ENCODE data around the gene TRIM29.
A peak's percentile ranks its signal among the peaks of the same experiment; 100 is the strongest.

TRIM29 gene

DNA sequence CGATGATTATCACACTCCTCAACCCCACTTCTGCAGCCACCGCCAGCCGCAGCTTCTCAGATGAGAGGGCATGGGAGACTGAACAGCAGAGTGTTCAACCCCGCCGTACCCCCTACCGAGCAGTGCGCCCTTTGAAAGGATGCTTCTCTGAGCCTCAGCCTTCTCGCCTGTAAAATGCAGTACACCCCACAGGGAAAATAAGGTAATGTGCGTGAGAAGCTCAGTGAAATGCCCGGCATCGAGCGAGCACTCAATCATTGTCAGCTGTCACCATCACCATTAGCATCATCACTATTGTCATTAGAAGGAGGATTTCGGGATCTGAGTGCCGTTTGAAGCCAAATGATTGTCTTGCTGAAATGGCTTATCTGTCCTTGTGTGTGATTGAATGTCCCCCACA lies 13.6 kb downstream of the TRIM29 start:
- Mint-ChIP-seq H3K27ac (no peak overlapping the region), H3K36me3 (ENCODE audit: low read depth) (no peaks in the 10 kb centered on the region), H3K27me3 (peaks cover 5% of the 10 kb centered on the region), H3K9me3 (no peaks in the 10 kb centered on the region), H3K4me3 (no peak overlapping the region), H3K4me1 (no peaks in the 10 kb centered on the region)
- DNase-seq: no peak
- no peak for ATAC-seq

DNA sequence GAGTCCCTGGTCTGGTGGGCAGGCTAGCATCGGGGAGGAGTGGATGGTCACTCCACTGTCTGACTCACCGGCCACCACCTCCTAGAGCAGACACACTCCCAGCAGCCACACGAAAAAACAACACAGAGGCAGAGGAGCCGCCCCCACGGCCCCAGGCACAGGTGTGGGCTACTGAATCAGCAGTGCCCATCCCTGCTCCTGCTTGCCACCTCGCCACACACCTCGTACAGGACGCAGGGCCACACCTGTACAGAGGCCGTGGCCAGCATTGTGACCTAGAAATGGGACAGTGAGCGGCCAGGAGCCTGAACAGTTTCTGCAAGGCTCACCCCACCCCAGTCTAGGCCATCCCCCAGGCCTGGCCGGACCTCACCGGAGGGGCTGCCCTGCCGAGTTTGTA lies 14.0 kb downstream of the TRIM29 start:
- no peaks in the 10 kb centered on the region for H3K4me1 Mint-ChIP-seq
- H3K27me3 Mint-ChIP-seq: peaks cover 5% of the 10 kb centered on the region
- DNase-seq (no peak), ATAC-seq (no peak)
- no peak overlapping the region for H3K27ac Mint-ChIP-seq
- H3K4me3 Mint-ChIP-seq: no peak overlapping the region
- H3K9me3 Mint-ChIP-seq: no peaks in the 10 kb centered on the region
- no peaks in the 10 kb centered on the region for H3K36me3 Mint-ChIP-seq (ENCODE audit: low read depth)

DNA sequence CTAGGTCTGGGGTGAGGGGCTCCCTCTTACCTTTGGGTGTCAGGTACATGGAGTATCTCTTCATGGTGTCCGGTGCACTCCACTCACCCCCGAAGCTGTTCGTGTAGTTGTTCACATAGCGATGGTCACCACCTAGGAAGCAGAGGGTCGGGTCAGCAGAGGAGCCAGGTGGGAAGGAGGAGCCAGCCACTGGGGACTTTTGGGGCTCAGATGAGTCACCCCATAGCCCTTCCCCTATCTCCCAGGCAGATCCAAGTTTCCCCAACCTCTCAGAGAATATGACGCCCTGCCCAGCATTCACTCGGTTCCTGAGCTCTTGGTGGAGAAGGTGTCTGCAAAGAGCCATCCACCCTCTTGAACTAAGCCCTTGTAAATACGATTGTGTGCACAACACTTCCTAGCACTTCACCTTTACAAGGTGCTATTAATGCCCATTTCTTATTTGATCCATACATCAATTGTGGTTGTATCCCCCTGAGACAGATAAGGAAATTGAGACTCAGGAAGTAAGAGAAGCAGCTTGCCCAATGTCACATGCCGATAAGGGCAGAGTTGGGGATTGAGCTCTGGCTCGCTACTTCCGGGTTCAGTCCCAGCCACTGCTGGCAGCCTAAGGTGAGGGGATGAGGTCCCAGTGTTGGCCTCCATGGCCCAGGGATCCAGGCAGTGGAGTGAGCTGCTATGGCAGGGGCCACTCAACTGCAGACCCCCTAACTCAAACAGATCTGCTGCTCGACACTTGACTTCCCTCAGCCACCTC lies 14.8 kb downstream of the TRIM29 start:
- Mint-ChIP-seq H3K27ac (no peak overlapping the region), H3K36me3 (ENCODE audit: low read depth) (no peaks in the 10 kb centered on the region), H3K27me3 (peaks cover 5% of the 10 kb centered on the region), H3K4me3 (no peak overlapping the region), H3K4me1 (no peaks in the 10 kb centered on the region), H3K9me3 (no peaks in the 10 kb centered on the region)
- ATAC-seq (no peak), DNase-seq (no peak)

DNA sequence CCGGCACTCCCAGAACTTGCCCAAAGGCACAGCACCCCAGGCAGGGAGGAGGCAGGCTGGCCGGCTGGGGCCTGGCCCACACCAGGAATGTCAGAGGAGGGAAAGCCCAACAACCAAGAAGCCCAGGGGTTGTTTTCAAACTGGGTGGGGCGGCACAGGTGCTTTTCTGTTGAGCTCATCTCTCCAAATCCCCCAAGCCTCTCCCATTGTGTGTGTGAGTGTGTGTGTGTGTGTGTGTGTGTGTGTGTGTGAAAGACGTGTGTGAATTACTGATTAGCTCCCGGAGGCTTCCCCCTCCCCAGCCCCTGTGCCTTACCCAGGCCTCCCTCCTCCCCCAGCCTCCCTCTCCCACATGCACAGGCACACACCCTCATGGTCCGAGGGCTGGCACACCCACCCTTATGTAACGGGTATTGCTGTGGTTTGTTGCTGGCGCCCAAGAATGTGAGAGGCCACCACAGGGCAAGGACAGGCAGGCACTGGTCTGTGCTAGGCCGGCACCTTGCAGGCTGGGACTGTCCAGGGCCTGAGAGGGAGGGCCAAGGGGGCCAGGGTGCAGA lies 15.9 kb downstream of the TRIM29 start:
- DNase-seq (no peak), ATAC-seq (no peak)
- no peak overlapping the region for H3K27ac Mint-ChIP-seq
- H3K36me3 Mint-ChIP-seq (ENCODE audit: low read depth): no peaks in the 10 kb centered on the region
- H3K9me3 Mint-ChIP-seq: no peaks in the 10 kb centered on the region
- no peaks in the 10 kb centered on the region for H3K4me1 Mint-ChIP-seq
- no peak overlapping the region for H3K4me3 Mint-ChIP-seq
- peaks cover 1% of the 10 kb centered on the region for H3K27me3 Mint-ChIP-seq

DNA sequence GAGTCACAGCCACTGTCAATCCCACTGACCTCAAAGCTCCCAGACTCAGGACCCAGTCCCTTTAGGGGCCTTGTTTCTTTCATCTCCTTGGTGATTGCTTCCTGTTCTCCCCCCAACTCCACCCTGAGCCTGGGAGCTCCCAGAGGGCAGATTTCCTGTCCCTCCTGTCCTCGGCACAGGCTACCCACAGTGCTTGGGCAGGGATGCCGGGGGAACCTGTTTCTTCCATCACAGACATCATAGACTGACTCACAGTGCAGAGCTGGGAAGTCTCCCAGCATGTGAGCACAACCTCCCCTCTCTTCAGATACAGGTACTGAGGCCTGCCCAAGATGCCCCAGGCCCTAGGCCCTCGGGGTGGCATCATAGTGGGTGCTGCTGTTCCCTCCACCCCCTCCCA lies 16.6 kb downstream of the TRIM29 start:
- H3K4me1 Mint-ChIP-seq: no peaks in the 10 kb centered on the region
- no peaks in the 10 kb centered on the region for H3K9me3 Mint-ChIP-seq
- DNase-seq (no peak), ATAC-seq (no peak)
- no peak overlapping the region for H3K27ac Mint-ChIP-seq
- no peak overlapping the region for H3K4me3 Mint-ChIP-seq
- no peaks in the 10 kb centered on the region for H3K36me3 Mint-ChIP-seq (ENCODE audit: low read depth)
- H3K27me3 Mint-ChIP-seq: peaks cover 1% of the 10 kb centered on the region

DNA sequence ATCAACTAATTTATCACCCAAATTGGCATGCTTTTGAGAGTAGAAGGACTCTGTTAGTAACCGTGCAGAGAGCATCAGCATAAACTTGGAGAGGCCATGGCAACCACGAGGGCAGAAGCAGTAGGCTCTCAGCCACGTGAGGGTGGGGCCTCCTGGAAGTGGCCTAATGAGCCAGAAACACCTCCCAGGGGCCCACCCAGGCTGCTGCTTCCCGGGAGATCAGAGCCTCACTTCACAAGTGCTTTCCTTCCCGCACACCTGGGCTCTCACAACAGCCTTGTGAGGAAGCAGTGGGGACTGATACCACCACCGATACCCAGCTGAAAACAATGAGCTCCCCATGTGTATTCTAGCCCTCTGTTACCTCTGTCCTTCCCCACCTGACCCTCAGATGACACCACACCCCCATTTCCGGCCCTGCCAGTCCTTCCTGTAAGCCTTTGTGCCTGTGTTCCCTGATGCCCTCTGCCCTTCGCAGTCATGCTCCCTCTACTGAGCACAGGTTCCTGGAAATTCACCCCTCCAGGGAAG lies 17.0 kb downstream of the TRIM29 start:
- Mint-ChIP-seq H3K27me3 (peaks cover 1% of the 10 kb centered on the region), H3K36me3 (ENCODE audit: low read depth) (no peaks in the 10 kb centered on the region), H3K27ac (no peak overlapping the region), H3K4me1 (no peaks in the 10 kb centered on the region), H3K4me3 (no peak overlapping the region), H3K9me3 (no peaks in the 10 kb centered on the region)
- DNase-seq (no peak), ATAC-seq (no peak)

DNA sequence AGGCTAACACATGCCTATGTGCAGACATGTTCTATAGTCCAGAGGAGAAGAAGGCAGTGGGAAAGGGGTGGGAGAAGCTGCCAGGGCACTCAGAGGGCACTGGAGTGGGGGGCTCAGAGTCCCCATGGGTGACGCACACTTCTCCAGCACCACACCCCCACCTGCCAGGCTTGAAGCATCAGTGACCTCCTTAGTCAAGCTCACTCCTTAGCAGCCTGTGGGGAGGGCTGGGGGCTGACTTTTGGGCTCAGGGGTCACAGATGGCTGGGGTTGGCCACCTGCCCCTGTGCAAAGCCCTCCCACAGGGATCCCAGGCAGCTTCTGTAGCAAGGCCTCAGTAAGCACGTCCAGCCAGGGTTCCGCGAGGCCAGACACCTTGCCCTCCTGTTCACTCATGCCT lies 18.8 kb downstream of the TRIM29 start:
- no peak for ATAC-seq
- Mint-ChIP-seq H3K27ac (no peak overlapping the region), H3K9me3 (no peaks in the 10 kb centered on the region), H3K4me3 (no peak overlapping the region), H3K36me3 (ENCODE audit: low read depth) (no peaks in the 10 kb centered on the region), H3K27me3 (peaks cover 1% of the 10 kb centered on the region), H3K4me1 (no peaks in the 10 kb centered on the region)
- no peak for DNase-seq

DNA sequence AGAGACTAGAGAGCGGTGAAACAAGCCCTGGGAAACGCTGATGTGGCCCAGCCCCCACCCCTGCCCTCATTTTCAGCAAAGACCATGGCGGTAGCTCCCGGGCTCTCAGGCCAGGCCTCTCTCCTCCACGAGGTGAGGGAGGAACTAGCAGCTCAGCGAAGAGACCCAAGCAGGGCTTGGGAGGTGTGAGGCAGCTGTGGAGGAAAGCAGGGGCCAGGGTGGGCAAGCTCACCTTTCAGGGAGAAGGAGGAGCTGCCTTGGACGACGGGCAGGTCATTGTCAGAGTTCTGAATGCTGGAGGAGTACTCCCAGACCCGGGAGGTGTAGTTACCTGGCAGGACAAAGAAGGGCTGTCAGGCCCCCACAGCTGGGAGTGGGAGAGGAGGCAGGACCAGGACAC lies 19.9 kb downstream of the TRIM29 start:
- H3K27me3 Mint-ChIP-seq: peaks cover 3% of the 10 kb centered on the region
- ATAC-seq (no peak), DNase-seq (no peak)
- H3K36me3 Mint-ChIP-seq (ENCODE audit: low read depth): no peaks in the 10 kb centered on the region
- no peak overlapping the region for H3K27ac Mint-ChIP-seq
- no peak overlapping the region for H3K4me3 Mint-ChIP-seq
- H3K4me1 Mint-ChIP-seq: no peaks in the 10 kb centered on the region
- H3K9me3 Mint-ChIP-seq: no peaks in the 10 kb centered on the region

DNA sequence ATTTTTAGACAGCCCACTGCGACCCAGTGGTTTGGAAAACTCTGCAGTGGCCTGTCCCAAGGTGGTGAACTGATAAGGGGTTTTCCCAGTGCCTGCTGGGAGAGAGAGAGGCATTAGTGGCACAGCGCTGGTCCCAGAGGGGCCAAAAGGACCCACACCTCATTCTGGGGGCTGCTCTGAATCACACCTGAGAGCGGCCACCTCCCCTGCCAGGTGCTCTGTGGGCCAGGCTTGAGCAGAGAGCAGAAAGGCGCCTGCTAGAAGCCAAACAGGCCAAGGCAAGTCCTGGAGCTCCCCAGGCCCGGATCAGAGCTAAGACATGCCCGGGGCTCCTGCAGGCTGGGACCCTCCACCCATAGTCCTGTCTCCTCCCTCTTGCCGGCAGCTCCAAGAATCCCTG lies 20.9 kb downstream of the TRIM29 start:
- ATAC-seq (no peak), DNase-seq (no peak)
- no peak overlapping the region for H3K27ac Mint-ChIP-seq
- no peaks in the 10 kb centered on the region for H3K9me3 Mint-ChIP-seq
- no peaks in the 10 kb centered on the region for H3K4me1 Mint-ChIP-seq
- H3K36me3 Mint-ChIP-seq (ENCODE audit: low read depth): no peaks in the 10 kb centered on the region
- peaks cover 3% of the 10 kb centered on the region for H3K27me3 Mint-ChIP-seq
- no peak overlapping the region for H3K4me3 Mint-ChIP-seq

DNA sequence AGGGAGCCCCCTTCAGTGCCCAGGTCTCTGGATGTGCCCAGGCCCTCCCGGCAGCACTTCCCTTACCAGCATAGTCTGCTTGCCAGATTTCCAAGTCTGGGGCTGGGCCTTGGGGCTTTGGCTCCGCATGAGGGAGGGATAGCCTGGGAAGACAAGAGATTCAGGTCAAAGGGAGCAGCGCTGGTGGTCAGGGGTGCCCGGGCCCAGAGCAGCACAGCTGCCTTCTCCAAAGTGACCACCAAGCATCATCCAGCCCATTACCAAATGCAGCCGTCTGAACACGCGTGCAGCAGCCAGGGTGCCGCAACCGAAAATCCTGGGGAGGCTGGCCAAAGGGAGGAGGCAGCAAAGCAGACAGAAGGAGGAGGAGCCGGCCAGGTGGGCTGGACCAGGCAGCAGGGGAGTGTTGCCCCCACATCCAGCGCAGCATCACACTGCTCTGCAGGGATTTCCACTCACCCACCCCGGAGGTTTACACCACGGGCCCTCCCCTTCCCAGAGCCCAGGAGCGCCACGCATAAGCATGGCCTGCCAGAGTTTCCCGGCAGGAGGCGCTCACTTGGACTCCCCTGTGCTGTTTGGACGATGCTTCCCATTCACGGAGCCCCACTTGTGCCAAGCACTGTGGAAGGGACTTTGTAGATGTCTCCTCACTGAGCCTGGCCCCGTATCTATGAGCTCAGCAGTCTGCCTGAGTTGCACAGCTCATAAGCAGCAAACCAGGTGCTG lies 22.5 kb downstream of the TRIM29 start:
- Mint-ChIP-seq H3K9me3 (no peaks in the 10 kb centered on the region), H3K27me3 (peaks cover 3% of the 10 kb centered on the region), H3K27ac (no peak overlapping the region), H3K4me1 (no peaks in the 10 kb centered on the region), H3K36me3 (ENCODE audit: low read depth) (no peaks in the 10 kb centered on the region), H3K4me3 (no peak overlapping the region)
- DNase-seq: no peak
- ATAC-seq: no peak

DNA sequence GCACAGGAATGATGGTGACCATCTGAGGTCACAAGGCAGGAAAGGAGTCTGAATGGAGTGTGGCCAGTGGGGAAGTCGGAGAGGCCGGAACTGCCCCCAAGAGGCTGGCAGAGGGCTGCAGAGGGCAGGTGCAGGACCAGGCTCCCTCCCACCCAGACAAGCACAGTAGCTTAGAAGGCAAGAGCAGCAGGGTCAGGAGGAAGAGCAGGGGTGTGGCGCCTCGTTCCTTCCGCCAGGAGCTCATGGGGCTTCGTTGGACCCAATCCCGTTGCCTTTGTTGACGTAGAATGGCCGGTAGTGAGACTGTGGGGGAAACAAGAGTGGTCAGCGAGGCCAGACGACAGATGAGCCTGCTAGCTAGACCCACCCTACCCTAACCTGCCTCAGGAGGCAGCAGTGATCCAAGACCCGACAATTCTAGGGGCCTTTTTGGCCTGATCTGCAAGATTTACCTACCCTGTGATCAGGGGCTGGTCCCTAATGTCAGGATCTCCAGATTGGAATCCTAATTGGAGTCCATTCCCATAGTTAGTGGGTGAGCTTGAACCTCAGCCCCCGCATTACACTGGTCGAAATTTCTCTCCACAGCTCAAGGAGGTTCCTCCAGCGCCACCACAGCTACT lies 25.6 kb downstream of the TRIM29 start:
- Mint-ChIP-seq H3K9me3 (no peaks in the 10 kb centered on the region), H3K4me1 (no peaks in the 10 kb centered on the region), H3K27me3 (peaks cover 6% of the 10 kb centered on the region), H3K36me3 (ENCODE audit: low read depth) (no peaks in the 10 kb centered on the region), H3K27ac (no peak overlapping the region), H3K4me3 (no peak overlapping the region)
- DNase-seq (no peak), ATAC-seq (no peak)

DNA sequence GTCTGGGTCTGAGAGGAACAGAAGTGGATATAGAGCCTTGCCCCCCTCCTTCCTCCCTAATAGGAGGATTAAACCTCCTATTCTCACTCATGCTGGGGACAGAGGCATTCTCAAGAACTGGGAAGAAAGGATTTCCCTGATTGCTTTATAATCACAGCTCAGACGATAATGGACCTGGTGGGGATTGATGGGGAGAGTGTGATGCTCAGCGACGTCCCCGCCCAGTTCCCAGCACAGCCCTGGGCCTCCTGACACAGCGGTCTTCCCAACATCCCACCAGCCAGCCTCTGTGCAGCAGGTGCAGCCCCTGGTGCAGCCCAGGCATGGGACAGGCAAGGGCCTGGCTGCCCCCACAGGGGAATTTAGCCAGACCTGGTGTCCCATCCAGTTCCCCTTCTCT lies 28.4 kb downstream of the TRIM29 start:
- no peaks in the 10 kb centered on the region for H3K36me3 Mint-ChIP-seq (ENCODE audit: low read depth)
- DNase-seq (no peak), ATAC-seq (no peak)
- H3K4me3 Mint-ChIP-seq: no peak overlapping the region
- H3K27ac Mint-ChIP-seq: no peak overlapping the region
- peaks cover 11% of the 10 kb centered on the region for H3K27me3 Mint-ChIP-seq
- H3K4me1 Mint-ChIP-seq: no peaks in the 10 kb centered on the region
- H3K9me3 Mint-ChIP-seq: no peaks in the 10 kb centered on the region

DNA sequence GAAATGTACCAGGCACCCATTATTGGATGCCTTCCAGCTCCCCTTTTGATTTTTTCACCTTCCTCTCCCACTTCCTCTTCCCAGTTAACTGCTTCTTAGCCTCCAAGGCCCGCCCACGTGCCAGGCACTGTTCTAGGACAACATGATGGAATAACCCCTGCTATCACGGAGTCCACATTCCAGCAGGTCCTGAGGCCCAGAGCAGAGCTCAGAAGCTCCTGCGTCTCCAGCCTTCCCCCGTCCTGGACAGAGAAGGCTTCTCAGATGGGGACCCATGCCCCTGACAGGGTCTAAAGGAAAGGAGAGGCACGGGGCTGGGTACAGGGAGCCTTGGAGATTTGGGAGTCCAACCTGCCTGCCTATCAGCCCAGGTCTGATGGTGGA lies 29.1 kb downstream of the TRIM29 start:
- no peaks in the 10 kb centered on the region for H3K36me3 Mint-ChIP-seq (ENCODE audit: low read depth)
- ATAC-seq: no peak
- H3K27ac Mint-ChIP-seq: no peak overlapping the region

DNA sequence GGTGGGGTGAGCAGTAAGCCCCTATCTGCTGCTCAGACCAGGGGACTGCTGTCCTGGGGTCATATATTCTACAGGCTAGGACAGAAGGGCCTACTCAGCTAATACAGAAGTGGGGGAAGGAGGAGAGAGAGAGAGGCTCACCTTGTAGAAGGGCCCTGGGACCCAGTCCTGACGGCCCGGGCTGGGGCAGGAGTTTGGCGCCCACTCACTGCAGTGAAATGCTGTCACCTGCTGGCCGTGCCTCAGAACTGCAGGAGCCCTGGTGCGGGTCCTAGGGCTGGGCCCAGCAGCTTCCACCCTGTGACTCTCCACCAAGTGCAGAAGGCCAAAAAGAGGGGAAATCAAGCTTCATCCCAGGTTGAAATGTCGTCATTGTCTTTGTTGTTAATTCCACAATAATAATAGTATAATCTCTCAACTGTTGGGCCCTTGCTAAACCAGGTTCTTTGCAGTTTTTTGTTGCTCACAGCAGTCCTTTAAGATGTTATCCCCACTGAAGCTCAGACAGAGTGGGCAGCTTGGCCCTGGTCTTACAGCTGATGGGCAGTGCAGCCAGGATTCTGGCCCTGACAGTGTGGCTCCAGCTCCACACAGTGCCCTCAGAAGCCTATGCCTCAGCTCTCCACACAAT lies 29.6 kb downstream of the TRIM29 start:
- no peaks in the 10 kb centered on the region for H3K9me3 Mint-ChIP-seq
- ATAC-seq (peak; percentile 62), DNase-seq (peak; percentile 66)
- no peaks in the 10 kb centered on the region for H3K36me3 Mint-ChIP-seq (ENCODE audit: low read depth)
- no peak overlapping the region for H3K27ac Mint-ChIP-seq
- peaks cover 11% of the 10 kb centered on the region for H3K27me3 Mint-ChIP-seq
- no peak overlapping the region for H3K4me3 Mint-ChIP-seq
- H3K4me1 Mint-ChIP-seq: no peaks in the 10 kb centered on the region

More for the DNA sequence above, 29.1 kb downstream of the TRIM29 start:
- DNase-seq: no peak
- H3K4me3 Mint-ChIP-seq: no peak overlapping the region
- H3K4me1 Mint-ChIP-seq: no peaks in the 10 kb centered on the region
- H3K27me3 Mint-ChIP-seq: peaks cover 11% of the 10 kb centered on the region
- H3K9me3 Mint-ChIP-seq: no peaks in the 10 kb centered on the region
